ELF-1 (cell line): ENCODE measurements around the gene CAP2.

Experiments
- DNase-seq: peaks from one replicate; pipeline ENCODE4 v3.0.0-alpha.2; 2016; ENCODE audit warnings: low read depth, low spot score

The CAP2 gene

DNA sequence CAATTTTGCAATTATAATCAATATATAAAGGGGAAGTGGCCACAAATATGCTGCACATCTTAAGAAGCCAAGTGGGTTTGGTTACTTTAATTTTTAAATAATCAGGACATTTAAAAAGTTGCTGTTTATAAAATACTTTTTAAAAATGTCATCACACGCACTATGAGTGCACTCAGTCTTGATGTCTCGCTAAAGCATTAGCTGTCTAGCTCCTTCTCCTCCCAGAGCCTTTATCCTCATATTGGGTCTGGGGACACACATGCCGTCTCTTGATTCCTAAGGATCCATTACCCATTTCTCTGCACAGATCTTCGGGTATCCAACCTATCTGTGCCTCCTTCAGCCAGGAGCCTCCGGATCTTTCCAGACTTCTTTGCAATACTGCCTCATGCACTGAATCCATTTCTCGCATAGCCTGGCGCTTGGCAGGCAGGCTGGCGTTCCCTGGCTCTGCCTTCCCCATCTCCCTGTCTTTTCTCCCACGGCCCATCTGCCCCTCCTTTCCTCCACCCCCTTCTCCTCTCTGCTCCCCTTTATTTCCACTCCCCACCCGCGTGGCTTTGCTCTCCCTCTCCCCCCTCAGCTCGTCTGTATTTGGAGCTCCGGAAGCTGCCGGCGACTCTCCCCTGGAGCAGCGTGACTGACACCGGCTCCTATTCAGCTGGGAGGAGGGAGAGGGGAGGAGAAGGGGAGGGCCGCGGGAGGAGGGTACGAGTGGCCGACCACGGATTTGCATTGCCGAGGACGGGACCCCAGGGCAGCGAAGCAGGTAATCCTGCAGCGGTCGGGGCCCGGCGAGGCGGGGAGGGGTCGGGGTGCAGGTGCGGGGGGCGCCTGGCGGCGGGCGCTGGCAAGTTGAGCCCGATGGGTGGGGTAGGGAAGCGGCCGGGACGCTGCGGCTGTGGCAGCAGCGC lies at the start of gene CAP2:
Gene CAP2, plus strand, starts transcription at position 618 of the 914 bp plus-strand sequence. CDS start 27,961 bp downstream, outside the sequence.
- DNase-seq = peak; percentile 81

GRCh38 chr6:17347012-17347411 lies 46.4 kb upstream of the CAP2 start:
- no peak for DNase-seq

DNA sequence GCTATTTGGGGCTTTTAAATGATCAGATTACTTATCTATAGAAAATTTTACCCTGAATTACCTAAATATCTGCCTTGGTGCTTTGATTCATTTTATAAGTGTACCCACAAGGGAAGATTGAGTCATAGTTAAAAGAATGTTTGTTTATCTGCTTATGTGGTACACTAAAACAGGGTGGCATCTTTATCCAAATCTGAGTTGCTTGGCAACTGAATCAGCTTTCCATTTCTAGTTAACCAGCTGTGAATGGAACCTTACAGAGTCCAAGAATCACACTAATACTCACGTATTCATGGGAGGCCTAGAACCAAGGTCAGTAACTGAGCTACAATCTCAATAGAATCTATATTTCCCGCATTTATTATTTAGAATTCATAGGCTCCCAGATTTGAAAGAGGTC lies 44.0 kb upstream of the CAP2 start:
- DNase-seq = no peak

DNA sequence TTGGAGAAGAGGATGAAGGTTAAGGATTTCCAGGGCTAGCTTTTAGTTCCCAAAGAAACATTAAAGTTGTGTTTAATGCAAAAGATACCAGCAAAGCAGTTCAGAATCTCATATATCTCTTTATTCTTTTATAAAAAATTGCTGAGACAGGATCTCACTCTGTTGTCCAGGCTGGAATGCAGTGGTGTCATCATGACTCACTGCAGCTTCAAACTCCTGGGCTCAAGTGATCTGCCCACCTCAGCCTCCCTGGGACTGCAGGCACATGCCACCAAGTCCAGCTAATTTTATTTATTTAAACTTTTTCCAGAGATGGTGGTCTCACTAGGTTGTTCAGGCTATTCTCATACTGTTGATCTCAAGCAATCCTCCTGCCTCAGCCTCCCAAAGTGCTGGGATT lies 41.1 kb upstream of the CAP2 start:
- DNase-seq = no peak

DNA sequence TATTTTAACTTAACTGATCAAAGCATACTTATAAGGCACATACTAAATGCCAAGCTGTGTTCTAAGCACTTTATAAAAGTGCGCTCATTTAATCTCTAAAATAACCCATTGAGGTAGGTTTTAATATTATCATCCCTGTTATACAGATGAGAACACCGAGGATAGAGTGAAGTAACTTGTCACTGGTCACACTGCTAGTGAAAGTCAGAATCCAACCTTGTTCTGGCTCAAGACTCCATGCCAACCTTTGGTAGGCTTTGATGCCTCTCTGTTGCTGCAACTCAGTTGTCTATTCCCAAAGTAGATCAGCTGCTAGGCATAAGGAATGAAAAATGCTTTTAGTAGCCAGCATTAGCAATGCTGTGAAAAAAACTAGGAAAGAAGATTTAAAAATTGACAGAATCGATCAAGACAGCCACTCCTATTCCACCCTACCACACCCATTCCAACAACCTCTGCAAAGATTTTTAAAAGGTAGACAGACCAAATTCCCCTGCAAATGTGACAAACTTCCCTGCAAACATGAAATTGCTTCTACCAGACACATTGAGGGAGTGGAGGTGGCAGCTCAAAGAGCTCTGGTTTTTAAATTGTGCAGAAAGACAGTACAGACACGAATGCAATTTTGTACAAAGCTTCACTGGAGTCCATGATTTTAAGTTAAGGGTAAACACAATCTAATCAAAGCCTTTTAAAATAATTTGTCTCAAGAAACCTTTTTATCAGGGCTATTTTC lies 39.8 kb upstream of the CAP2 start:
- no peak for DNase-seq

- DNase-seq = no peak
Measured at GRCh38 chr6:17354700-17355403, 38.5 kb upstream of the CAP2 start.

- DNase-seq = no peak
Measured at GRCh38 chr6:17355404-17355774, 38.0 kb upstream of the CAP2 start.

GRCh38 chr6:17358515-17358914 lies 34.9 kb upstream of the CAP2 start:
- DNase-seq = no peak

DNA sequence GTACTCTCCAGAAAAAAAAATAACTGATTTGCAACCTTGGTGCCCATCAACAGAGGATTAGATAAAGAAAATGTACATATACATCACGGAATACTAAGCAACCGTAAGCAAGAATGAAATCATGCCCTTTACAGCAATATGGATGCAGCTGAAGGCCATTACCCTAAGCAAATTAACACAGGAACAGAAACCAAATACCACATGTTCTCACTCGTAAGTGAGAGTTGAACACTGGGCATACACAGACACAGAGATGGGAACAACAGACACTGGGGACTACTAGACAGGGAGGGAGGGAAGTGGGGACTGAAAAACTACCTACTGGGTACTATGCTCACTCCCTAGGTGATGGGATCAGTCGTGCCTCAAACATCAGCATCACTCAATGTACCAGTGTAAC lies 32.8 kb upstream of the CAP2 start:
- no peak for DNase-seq

- DNase-seq = no peak
Measured at GRCh38 chr6:17361013-17361412, 32.4 kb upstream of the CAP2 start.

GRCh38 chr6:17365961-17366360 lies 27.4 kb upstream of the CAP2 start:
- DNase-seq = no peak

GRCh38 chr6:17367868-17368267 lies 25.5 kb upstream of the CAP2 start:
- DNase-seq = no peak

DNA sequence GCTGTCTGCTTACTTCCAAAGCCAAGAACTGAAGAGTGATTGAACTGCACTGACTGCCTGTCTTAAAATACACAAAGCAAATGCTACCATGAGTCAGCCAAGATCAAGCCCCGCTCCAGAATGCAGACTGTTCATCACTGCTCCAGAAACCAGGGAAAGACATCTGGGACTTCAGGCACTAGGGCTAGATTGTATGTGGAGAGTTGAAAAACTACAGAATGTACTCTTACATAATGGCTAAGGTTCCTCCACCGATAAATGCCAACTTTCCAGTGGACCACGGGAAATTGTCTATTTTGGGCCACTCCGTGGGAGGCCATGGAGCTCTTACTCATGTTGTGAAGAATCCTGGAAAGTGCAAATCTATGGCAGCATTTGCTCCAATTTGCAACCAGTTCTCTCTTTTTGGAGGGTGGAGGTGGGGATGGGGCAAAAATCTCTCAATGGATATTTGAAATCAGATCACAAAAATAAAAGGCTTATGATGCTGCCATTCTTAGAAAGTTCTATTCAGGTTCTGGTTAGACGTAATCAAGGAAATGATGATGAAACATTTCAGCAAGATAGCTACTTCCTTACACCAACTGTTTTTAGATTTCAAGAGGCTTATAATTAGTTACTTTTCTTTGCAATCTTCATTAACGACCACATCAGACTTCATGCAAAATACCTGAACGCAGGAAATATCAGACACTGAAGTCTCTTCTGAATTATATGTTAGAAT lies 11.8 kb upstream of the CAP2 start:
- DNase-seq = no peak

DNA sequence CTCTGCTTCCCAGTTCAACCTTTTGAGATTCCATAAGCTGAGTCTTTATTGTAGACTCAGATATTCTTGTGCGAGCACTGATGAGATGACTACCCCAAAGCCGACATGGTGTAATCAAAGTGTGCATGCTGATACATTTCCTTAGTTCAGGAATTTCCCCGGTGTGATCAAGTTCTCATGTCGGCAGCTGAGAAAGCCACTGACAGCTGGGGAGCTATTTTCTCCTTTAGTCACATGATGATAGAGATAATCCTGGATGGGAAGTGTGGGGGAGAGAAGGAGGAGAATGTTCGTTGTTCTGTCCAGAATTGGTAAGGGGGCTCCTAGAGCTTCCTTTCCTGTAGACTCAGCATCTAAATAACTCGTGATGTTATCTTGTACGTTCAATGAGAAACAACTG lies 7.7 kb upstream of the CAP2 start:
- DNase-seq = no peak

DNA sequence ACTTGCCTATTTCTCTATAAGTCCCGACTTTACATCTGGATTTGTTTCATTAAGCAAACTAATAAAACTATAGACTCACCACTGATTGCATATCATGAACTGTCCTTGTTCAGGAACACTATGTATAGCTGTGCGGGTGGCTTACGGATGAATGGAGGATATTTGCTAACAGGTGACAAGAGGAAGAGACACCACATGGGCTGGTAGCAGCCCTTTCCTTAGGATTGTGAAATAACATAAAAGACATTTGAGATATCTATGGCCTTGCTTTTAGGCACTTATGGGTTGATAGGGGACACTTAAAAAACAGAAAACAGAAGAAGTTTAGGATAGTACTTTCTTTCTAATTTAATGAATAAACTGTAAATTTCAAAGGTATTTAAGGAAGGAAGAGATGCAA lies 5.0 kb upstream of the CAP2 start:
- DNase-seq = no peak

DNA sequence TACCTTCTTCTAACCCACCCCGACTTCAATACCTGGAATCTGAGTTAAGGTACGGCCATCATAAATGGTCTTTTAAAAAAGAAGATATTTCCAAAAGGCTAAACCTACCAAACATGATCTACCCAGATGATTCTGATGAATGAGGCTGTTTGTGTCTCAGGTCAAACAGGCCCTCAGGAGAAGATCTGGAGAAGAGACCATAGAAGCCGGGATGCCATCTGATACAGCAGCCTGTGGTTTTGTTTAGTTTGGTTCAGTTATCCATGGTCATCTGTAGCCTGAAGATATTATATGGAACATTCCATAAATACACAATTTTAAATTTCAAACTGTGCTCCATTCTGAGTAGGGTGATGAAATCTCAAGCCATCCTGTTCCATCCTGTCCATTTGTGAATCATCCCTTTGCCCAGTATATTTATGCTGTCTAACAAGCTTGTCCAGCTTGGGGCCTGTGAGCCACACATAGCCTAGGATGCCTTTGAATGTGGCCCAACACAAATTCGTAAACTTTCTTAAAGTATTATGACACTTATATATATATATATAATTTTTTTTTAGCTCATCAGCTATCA lies 4.0 kb upstream of the CAP2 start:
- no peak for DNase-seq

DNA sequence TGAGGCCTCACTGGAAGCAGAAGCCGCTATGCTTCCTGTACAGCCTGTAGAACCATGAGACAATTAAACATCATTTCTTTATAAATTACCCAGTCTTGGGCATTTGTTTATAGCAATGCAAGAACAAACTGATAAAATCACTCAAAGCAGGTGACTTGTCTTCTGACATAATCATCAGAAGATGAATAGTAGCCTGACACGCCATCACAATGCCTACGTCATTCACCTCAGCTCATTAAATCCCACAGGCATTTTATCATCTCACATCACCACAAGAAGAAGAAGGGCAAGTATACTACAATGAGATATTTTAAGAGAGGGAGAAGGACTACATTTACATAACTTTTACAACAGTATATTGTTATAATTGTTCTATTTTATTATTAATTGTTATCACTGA lies 3.1 kb upstream of the CAP2 start:
- DNase-seq = no peak

DNA sequence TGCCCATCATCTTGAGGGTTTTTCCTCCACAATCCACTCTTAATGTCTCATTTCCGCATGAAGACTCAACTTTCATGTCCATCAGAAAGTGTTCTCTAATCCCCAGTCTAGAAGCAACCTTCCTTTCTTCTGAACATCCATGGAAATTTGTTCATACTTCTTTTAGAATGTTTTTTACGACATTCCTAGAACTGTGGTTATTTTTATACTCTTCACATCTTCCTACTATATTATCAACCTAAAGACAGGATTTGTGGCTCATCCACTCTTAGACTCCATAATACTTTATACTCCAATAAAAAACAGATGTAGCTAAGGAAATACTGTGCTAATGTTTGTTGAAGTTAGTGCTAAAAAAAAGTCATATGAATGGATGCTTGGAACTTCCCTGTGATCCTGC lies 1.4 kb upstream of the CAP2 start:
- DNase-seq = no peak

GRCh38 chr6:17393892-17394631 lies 667 bp downstream of the CAP2 start:
- DNase-seq = peak; percentile 93

DNA sequence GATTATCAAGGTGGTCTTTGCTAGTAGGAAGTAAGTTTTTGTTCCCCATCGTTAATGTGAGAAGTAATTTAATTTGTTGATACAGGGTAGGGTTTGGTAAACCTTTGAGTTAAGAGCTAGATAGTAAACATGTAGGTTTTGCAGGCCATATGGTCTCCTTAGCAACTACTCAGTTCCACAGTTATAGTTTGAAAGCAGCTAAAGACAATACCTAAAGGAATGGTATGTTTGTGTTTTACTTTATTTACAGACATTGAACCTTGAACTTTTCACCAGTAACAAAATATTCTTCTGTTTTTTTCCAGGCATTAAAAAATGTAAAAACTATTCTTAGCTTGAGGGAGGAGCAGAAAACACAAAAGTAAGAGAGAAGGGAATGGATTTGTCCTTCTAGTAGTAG lies 1.7 kb downstream of the CAP2 start:
- no peak for DNase-seq

DNA sequence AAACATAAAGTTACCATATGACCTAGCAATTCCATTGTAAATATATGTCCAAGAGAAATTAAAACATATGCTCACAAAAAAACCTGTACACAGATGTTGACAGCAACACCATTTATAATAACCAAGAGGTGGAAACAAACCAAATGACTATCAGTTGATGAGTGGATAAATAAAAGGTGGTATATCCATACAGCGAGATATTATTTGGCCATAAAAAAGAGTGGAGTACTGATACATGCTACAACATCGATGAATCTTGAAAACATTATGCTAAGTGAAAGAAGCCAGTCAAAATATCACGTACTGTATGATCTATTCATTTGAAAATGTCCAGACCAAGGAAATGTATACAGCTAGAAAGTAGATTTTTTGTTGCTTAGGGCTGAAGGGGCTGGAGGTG lies 2.9 kb downstream of the CAP2 start:
- DNase-seq = no peak
